SKM-1 treated with dmso at 0.1 percent for 144 hours (cell line): ENCODE results near the gene FNBP1L.

Experiments
- DNase-seq: peaks from one replicate; lab custom pipeline; 2025; ENCODE audit not compliant: unreplicated experiment; lab: John Stamatoyannopoulos, UW

Gene FNBP1L

GRCh38 chr1:93483606-93484005 is 35.7 kb downstream of the FNBP1L start:
- no peak for DNase-seq

- DNase-seq = no peak
These were observed 40.3 kb downstream of the FNBP1L start for GRCh38 chr1:93488207-93488606.

- DNase-seq = no peak
These were observed 41.8 kb downstream of the FNBP1L start for GRCh38 chr1:93489756-93490155.

GRCh38 chr1:93490357-93490756 is 42.4 kb downstream of the FNBP1L start:
- peak; percentile 43 for DNase-seq

GRCh38 chr1:93495911-93496310 is 48.0 kb downstream of the FNBP1L start:
- DNase-seq = no peak

- no peak for DNase-seq
These were observed 48.6 kb downstream of the FNBP1L start for GRCh38 chr1:93496520-93496919.

- DNase-seq = no peak
These were observed 51.2 kb downstream of the FNBP1L start for GRCh38 chr1:93499075-93499474.

- no peak for DNase-seq
These were observed 51.6 kb downstream of the FNBP1L start for GRCh38 chr1:93499533-93499932.

- DNase-seq = no peak
These were observed 52.4 kb downstream of the FNBP1L start for GRCh38 chr1:93500275-93500674.

- DNase-seq = no peak
These were observed 53.5 kb downstream of the FNBP1L start for GRCh38 chr1:93501399-93501798.

GRCh38 chr1:93501829-93502369 is 54.0 kb downstream of the FNBP1L start:
- no peak for DNase-seq

- DNase-seq = no peak
These were observed 54.7 kb downstream of the FNBP1L start for GRCh38 chr1:93502571-93502970.

GRCh38 chr1:93503163-93503562 is 55.2 kb downstream of the FNBP1L start:
- DNase-seq = no peak

GRCh38 chr1:93503816-93504215 is 55.9 kb downstream of the FNBP1L start:
- no peak for DNase-seq

GRCh38 chr1:93504247-93505033 is 56.5 kb downstream of the FNBP1L start:
- no peak for DNase-seq

- DNase-seq = no peak
These were observed 58.2 kb downstream of the FNBP1L start for GRCh38 chr1:93506126-93506525.

GRCh38 chr1:93516164-93516563 is 68.2 kb downstream of the FNBP1L start:
- DNase-seq = no peak

GRCh38 chr1:93518516-93518915 is 70.6 kb downstream of the FNBP1L start:
- no peak for DNase-seq

GRCh38 chr1:93519199-93519829 is 71.4 kb downstream of the FNBP1L start:
- DNase-seq = no peak

GRCh38 chr1:93521618-93522017 is 73.7 kb downstream of the FNBP1L start:
- DNase-seq = no peak

GRCh38 chr1:93522721-93523120 is 74.8 kb downstream of the FNBP1L start:
- DNase-seq = no peak

GRCh38 chr1:93525431-93525830 is 77.5 kb downstream of the FNBP1L start:
- no peak for DNase-seq
